HCT116 (cell line): Measurements from ENCODE around the gene IGFBP2.

Source experiments
- POLR2AphosphoS5 ChIP-seq: IDR thresholded peaks from 2 replicates; pipeline ENCODE4 v1.6.1; 2011; ENCODE audit warnings: mild to moderate bottlenecking, low read depth, low read length, moderate library complexity
- TF ChIP-seq, protein P1 (sequence below), 3 experiments: fragments of 200-600 bp in 1 of 3; sonication (generic) in 1 of 3; IDR thresholded peaks in 2 of 3; conservative IDR thresholded peaks in 1 of 3; 2 replicates each; pipeline ENCODE4 v1.5.1; 2012 to 2017; ENCODE audit warnings: low read depth in 2 of 3, low read length in 2 of 3, antibody characterized with exemption in 1 of 3, borderline replicate concordance in 1 of 3, control low read depth in 1 of 3, mild to moderate bottlenecking in 1 of 3, mixed read lengths in 1 of 3, mixed run types in 1 of 3, moderate library complexity in 1 of 3; ENCODE audit not compliant: insufficient read depth in 1 of 3

DNA sequence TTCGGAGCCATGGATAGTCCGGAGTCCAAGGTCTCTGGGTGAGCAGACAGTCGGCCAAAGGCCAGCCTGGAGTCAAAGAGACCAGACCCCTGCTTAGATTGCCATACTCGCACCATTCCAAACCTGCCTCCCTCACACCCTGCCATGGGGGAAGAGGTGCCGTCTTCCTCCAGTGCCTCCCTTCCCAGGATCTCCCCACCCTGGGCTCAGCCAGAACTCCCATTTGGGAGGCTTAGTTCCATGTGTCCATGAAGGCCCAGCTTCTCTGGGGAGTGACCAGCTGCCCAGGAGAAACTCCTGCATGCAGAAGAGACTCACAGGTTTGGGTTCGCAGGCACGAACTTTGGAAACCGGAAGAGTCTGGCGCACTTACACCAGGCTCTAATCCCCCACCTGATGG is 40.4 kb downstream of the IGFBP2 start:
- TF ChIP-seq POLR2AphosphoS5 = no peak
- TF ChIP-seq, protein P1, sequence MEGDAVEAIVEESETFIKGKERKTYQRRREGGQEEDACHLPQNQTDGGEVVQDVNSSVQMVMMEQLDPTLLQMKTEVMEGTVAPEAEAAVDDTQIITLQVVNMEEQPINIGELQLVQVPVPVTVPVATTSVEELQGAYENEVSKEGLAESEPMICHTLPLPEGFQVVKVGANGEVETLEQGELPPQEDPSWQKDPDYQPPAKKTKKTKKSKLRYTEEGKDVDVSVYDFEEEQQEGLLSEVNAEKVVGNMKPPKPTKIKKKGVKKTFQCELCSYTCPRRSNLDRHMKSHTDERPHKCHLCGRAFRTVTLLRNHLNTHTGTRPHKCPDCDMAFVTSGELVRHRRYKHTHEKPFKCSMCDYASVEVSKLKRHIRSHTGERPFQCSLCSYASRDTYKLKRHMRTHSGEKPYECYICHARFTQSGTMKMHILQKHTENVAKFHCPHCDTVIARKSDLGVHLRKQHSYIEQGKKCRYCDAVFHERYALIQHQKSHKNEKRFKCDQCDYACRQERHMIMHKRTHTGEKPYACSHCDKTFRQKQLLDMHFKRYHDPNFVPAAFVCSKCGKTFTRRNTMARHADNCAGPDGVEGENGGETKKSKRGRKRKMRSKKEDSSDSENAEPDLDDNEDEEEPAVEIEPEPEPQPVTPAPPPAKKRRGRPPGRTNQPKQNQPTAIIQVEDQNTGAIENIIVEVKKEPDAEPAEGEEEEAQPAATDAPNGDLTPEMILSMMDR (IDR thresholded peaks at IDR 0.05 in 2 of 3, conservative IDR thresholded peaks at IDR 0.05 in 1 of 3; ENCODE audit: borderline replicate concordance in 1 of 3, insufficient read depth in 1 of 3, low read depth in 2 of 3, low read length in 2 of 3) = no peak
